ENCODE results near the gene LRRC4C. TPM values are rescaled to one million over a fixed set of nuclear protein-coding genes. Genes with fewer than 3 reads are reported as not detected.

LRRC4C gene
- total and polyA plus RNA-seq, 2 donors (not counting 1 experiment from before 2014, with no cell fraction given), result under 0.01 to 0.02 TPM

- Histone ChIP-seq H3K9me3 (ENCODE audit: control insufficient read depth, insufficient read depth, low read depth, low read length) (no peaks in the 10 kb centered on the region), H3K4me3 (replicated peaks in 1 of 4; ENCODE audit: control extremely low read depth in 1 of 4, insufficient read depth in 1 of 4, low read depth in 3 of 4, low read length in 4 of 4) (peak overlapping the region; percentile 61 to 84 (median 76)), H3K9ac (ENCODE audit: insufficient read depth, low read length) (no peak overlapping the region), H2AFZ (ENCODE audit: low read length) (no peak overlapping the region), H3K4me2 (ENCODE audit: extremely low read depth, insufficient read depth, low read length) (peak overlapping the region; percentile 88), H3K27me3 (ENCODE audit: control insufficient read depth, insufficient read depth, low read length) (no peaks in the 10 kb centered on the region), H3K36me3 (ENCODE audit: control insufficient read depth, insufficient read depth, low read length) (no peaks in the 10 kb centered on the region), H3K4me1 (ENCODE audit: control insufficient read depth, extremely low read depth, insufficient read depth, low read length) (no peaks in the 10 kb centered on the region), H3K79me2 (ENCODE audit: control insufficient read depth, insufficient read depth, low read length) (no peaks in the 10 kb centered on the region), H4K20me1 (ENCODE audit: control insufficient read depth, extremely low read depth, insufficient read depth, low read length) (no peaks in the 10 kb centered on the region), H3K27ac (ENCODE audit: insufficient read depth, low read length) (no peak overlapping the region)
- no peak for TF ChIP-seq EZH2 (IDR thresholded peaks at IDR 0.05; ENCODE audit: low read length, missing control alignments)
- no peak for TF ChIP-seq CTCF (conservative IDR thresholded peaks at IDR 0.05 in 1 of 2, IDR thresholded peaks at IDR 0.05 in 1 of 2; ENCODE audit: low read depth in 1 of 2, low read length in 2 of 2)
- peak; percentile 34 to 45 for DNase-seq (ENCODE audit: low read depth in 2 of 2)
Observed at GRCh38 chr11:40292721-40293508, 1166.5 kb downstream of the LRRC4C start.

- Histone ChIP-seq H3K9me3 (ENCODE audit: control insufficient read depth, insufficient read depth, low read depth, low read length) (no peaks in the 10 kb centered on the region), H3K79me2 (ENCODE audit: control insufficient read depth, insufficient read depth, low read length) (no peaks in the 10 kb centered on the region), H3K4me2 (ENCODE audit: extremely low read depth, insufficient read depth, low read length) (no peak overlapping the region), H2AFZ (ENCODE audit: low read length) (no peak overlapping the region), H3K4me3 (replicated peaks in 1 of 4; ENCODE audit: control extremely low read depth in 1 of 4, insufficient read depth in 1 of 4, low read depth in 3 of 4, low read length in 4 of 4) (peak overlapping the region in 1 of 4 experiments; percentile 16), H3K27ac (ENCODE audit: insufficient read depth, low read length) (no peak overlapping the region), H3K36me3 (ENCODE audit: control insufficient read depth, insufficient read depth, low read length) (no peaks in the 10 kb centered on the region), H3K27me3 (ENCODE audit: control insufficient read depth, insufficient read depth, low read length) (no peaks in the 10 kb centered on the region), H4K20me1 (ENCODE audit: control insufficient read depth, extremely low read depth, insufficient read depth, low read length) (no peaks in the 10 kb centered on the region), H3K4me1 (ENCODE audit: control insufficient read depth, extremely low read depth, insufficient read depth, low read length) (no peaks in the 10 kb centered on the region), H3K9ac (ENCODE audit: insufficient read depth, low read length) (no peak overlapping the region)
- no peak for DNase-seq (ENCODE audit: low read depth in 2 of 2)
- TF ChIP-seq EZH2 (IDR thresholded peaks at IDR 0.05; ENCODE audit: low read length, missing control alignments), result no peak
- TF ChIP-seq CTCF (conservative IDR thresholded peaks at IDR 0.05 in 1 of 2, IDR thresholded peaks at IDR 0.05 in 1 of 2; ENCODE audit: low read depth in 1 of 2, low read length in 2 of 2), result no peak
Observed at GRCh38 chr11:40291741-40292140, 1167.7 kb downstream of the LRRC4C start.

GRCh38 chr11:40291329-40291728, 1168.1 kb downstream of the LRRC4C start:
- no peak overlapping the region for H3K4me2 ChIP-seq (ENCODE audit: extremely low read depth, insufficient read depth, low read length)
- no peaks in the 10 kb centered on the region for H3K9me3 ChIP-seq (ENCODE audit: control insufficient read depth, insufficient read depth, low read depth, low read length)
- TF ChIP-seq EZH2 (IDR thresholded peaks at IDR 0.05; ENCODE audit: low read length, missing control alignments) (no peak), CTCF (conservative IDR thresholded peaks at IDR 0.05 in 1 of 2, IDR thresholded peaks at IDR 0.05 in 1 of 2; ENCODE audit: low read depth in 1 of 2, low read length in 2 of 2) (no peak)
- no peak overlapping the region for H2AFZ ChIP-seq (ENCODE audit: low read length)
- no peaks in the 10 kb centered on the region for H4K20me1 ChIP-seq (ENCODE audit: control insufficient read depth, extremely low read depth, insufficient read depth, low read length)
- H3K27me3 ChIP-seq (ENCODE audit: control insufficient read depth, insufficient read depth, low read length), result no peaks in the 10 kb centered on the region
- no peak overlapping the region for H3K9ac ChIP-seq (ENCODE audit: insufficient read depth, low read length)
- DNase-seq (ENCODE audit: low read depth in 2 of 2), result peak in 1 of 2 donors; percentile 36
- H3K4me1 ChIP-seq (ENCODE audit: control insufficient read depth, extremely low read depth, insufficient read depth, low read length), result no peaks in the 10 kb centered on the region
- no peaks in the 10 kb centered on the region for H3K36me3 ChIP-seq (ENCODE audit: control insufficient read depth, insufficient read depth, low read length)
- no peak overlapping the region for H3K27ac ChIP-seq (ENCODE audit: insufficient read depth, low read length)
- H3K4me3 ChIP-seq (replicated peaks in 1 of 4; ENCODE audit: control extremely low read depth in 1 of 4, insufficient read depth in 1 of 4, low read depth in 3 of 4, low read length in 4 of 4), result no peak overlapping the region
- no peaks in the 10 kb centered on the region for H3K79me2 ChIP-seq (ENCODE audit: control insufficient read depth, insufficient read depth, low read length)

Data from fibroblast of lung (primary cell).